T-helper 1 cell treated with Interleukin-12 subunit alpha and Interleukin-12 subunit beta and Interleukin-4 antibody, amounts not matched to agents 30 μg/mL and 1 μg/mL, for 36 hours (primary cell): ENCODE measurements around the gene CHD1L.
"Not testable (repeated sequence)": the region's sequence is repeated elsewhere in the genome, so short reads cannot be mapped to it uniquely, and the experiment has no call there.

Experiments
- H3K27ac Mint-ChIP-seq: one replicate; pipeline ENCODE4 v1.8.0; 2021; ENCODE audit warnings: mild to moderate bottlenecking, mixed read lengths
- H3K27me3 Mint-ChIP-seq: one replicate; pipeline ENCODE4 v1.8.0; 2021; ENCODE audit warnings: low read depth, mixed read lengths
- H3K36me3 Mint-ChIP-seq: one replicate; pipeline ENCODE4 v1.8.0; 2021; ENCODE audit warnings: low read depth, mixed read lengths
- H3K4me1 Mint-ChIP-seq: one replicate; pipeline ENCODE4 v1.8.0; 2021; ENCODE audit warnings: low read depth, mixed read lengths
- H3K4me3 Mint-ChIP-seq: one replicate; pipeline ENCODE4 v1.8.0; 2021; ENCODE audit warnings: mild to moderate bottlenecking, moderate library complexity, mixed read lengths
- H3K9me3 Mint-ChIP-seq: one replicate; pipeline ENCODE4 v1.8.0; 2021; ENCODE audit warnings: mixed read lengths

The CHD1L gene

GRCh38 chr1:147240131-147240721 is 2.3 kb upstream of the CHD1L start:
- not testable (repeated sequence) for H3K27me3 Mint-ChIP-seq, H3K27ac Mint-ChIP-seq, H3K36me3 Mint-ChIP-seq, H3K4me3 Mint-ChIP-seq, H3K9me3 Mint-ChIP-seq
- peaks cover 17% of the 10 kb centered on the region for H3K4me1 Mint-ChIP-seq

GRCh38 chr1:147241934-147242448 is 493 bp upstream of the CHD1L start:
- peak overlapping the region; percentile 87 for H3K4me3 Mint-ChIP-seq
- H3K4me1 Mint-ChIP-seq, result peaks cover 31% of the 10 kb centered on the region
- H3K27ac Mint-ChIP-seq, result peak overlapping the region; percentile 84
- H3K9me3 Mint-ChIP-seq, result no peaks in the 10 kb centered on the region
- peaks cover 8% of the 10 kb centered on the region for H3K27me3 Mint-ChIP-seq
- peaks cover 8% of the 10 kb centered on the region for H3K36me3 Mint-ChIP-seq

DNA sequence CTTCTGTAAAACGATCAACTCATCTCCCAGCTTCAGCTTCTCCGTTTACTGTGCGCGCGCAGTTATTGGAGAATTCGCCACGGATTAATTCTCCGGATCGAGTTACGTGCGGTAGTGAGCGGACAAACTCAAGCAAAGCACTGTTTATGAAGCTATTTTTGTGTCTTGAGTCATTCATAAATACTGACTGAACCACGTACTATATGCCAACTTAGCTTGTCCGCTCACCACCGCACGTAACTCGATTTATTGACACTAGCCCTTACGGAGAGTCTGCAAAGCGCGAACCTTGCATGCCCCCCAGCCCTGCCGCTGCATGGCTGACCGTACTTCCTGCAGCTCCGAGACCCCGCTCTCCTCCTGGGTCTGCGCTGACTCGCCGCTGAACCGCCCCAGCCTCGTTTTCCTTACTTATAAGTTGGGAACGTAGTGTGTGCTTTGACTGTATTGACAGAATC is 773 bp downstream of the CHD1L start:
- Mint-ChIP-seq H3K27me3 (peaks cover 6% of the 10 kb centered on the region), H3K27ac (peak overlapping the region; percentile 84), H3K9me3 (no peaks in the 10 kb centered on the region), H3K4me3 (peak overlapping the region; percentile 98), H3K36me3 (peaks cover 8% of the 10 kb centered on the region), H3K4me1 (peaks cover 40% of the 10 kb centered on the region)

DNA sequence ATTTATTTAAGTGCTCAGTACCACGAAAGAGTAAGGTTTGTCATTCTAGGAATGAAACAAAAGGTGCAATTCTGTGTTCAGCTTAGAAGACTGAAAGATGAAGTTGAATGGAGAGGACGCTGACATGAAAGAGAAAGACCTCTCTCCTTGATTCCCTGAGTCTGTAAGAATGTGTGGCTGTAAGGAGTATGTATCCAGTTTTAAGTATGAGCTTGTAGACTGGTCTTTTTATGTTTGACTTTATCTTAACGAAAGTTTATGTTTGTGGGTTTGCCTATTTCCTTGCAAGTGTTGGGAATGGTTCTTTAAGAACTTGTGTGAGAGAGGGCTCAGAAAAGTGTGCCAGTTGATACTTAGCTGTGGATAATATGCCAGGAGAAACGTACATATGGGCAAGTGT is 1.4 kb downstream of the CHD1L start:
- Mint-ChIP-seq H3K27ac (no peak overlapping the region), H3K27me3 (peaks cover 5% of the 10 kb centered on the region), H3K4me1 (peaks cover 40% of the 10 kb centered on the region), H3K36me3 (peaks cover 8% of the 10 kb centered on the region), H3K9me3 (no peaks in the 10 kb centered on the region), H3K4me3 (peak overlapping the region; percentile 98)

DNA sequence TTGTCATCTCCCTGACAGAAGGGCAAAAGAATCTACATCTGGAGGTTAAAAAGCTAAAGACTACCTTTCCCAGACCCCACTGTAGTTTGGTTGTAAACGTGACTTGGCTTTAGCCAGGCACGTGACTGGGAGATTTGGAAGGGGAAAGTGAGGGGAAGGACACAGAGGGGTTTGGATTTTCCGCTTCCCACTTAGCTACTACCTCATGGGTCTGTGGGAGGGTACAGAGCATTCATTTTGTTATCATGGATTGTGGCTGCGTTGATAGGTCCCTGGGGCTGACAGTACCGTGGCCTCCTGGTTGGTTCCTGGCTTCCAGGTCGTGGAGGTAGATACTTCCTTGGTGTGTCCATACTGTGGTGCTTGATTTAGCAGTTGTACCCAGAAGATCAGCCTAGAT is 2.6 kb downstream of the CHD1L start:
- H3K4me1 Mint-ChIP-seq, result peaks cover 44% of the 10 kb centered on the region
- H3K27ac Mint-ChIP-seq, result no peak overlapping the region
- no peaks in the 10 kb centered on the region for H3K9me3 Mint-ChIP-seq
- H3K36me3 Mint-ChIP-seq, result peaks cover 8% of the 10 kb centered on the region
- H3K4me3 Mint-ChIP-seq, result peak overlapping the region; percentile 9
- H3K27me3 Mint-ChIP-seq, result no peaks in the 10 kb centered on the region

DNA sequence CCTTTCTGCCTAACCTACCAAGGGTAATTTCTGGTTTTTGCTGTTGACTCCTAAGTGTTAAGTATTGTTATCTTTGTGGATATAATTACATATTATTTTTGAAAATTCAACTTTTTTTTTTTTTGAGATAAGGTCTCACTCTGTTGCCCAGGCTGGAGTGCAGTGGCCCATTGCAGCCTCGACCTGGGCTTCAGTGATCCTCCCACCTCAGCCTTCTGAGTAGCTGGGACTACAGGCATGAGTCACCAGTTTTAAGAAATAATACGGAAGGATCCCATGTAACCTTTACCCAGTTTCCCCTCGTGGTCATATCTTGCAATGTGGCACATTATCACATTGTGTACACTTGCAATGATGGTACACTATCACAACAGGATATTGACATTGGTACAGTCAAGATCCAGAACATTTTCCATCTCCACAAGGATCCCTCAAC is 3.1 kb downstream of the CHD1L start:
- Mint-ChIP-seq H3K36me3 (peaks cover 8% of the 10 kb centered on the region), H3K27me3 (no peaks in the 10 kb centered on the region), H3K27ac (no peak overlapping the region), H3K4me3 (no peak overlapping the region), H3K9me3 (no peaks in the 10 kb centered on the region), H3K4me1 (peaks cover 47% of the 10 kb centered on the region)

GRCh38 chr1:147246044-147246690 is 3.7 kb downstream of the CHD1L start:
- H3K4me1 Mint-ChIP-seq, result peaks cover 47% of the 10 kb centered on the region

GRCh38 chr1:147246910-147247655 is 4.6 kb downstream of the CHD1L start:
- no peak overlapping the region for H3K4me3 Mint-ChIP-seq

More at GRCh38 chr1:147246044-147246690, 3.7 kb downstream of the CHD1L start:
- no peaks in the 10 kb centered on the region for H3K27me3 Mint-ChIP-seq
- no peaks in the 10 kb centered on the region for H3K9me3 Mint-ChIP-seq
- H3K27ac Mint-ChIP-seq, result no peak overlapping the region
- peaks cover 8% of the 10 kb centered on the region for H3K36me3 Mint-ChIP-seq
- H3K4me3 Mint-ChIP-seq, result no peak overlapping the region

DNA sequence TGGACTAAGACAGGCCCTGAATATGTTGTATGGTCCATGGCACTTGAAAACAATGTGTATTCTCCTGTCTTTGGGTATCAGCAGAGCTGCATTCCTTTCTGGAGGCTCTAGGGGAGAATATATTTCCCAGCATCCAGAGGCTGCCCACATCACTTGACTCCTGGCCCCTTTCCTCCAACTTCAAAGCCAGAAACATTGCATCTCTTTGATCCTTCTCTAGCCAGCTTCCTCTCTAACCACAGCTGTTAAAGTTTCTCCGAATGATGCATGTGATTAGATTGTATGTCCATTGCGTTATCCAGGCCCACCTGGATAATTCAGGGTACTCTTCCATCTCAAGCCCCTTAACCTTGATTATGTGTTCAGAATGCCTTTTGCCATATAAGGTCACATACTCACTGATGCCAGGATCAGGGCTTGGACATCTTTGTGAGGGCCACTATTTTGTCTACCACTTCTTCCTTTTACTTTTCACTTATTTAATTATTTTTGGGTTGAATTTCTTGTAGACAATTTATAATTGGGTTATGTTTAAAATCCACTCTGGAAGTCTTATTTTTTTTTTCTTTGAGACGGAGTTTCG is 5.3 kb downstream of the CHD1L start:
- H3K36me3 Mint-ChIP-seq, result peaks cover 16% of the 10 kb centered on the region
- peaks cover 43% of the 10 kb centered on the region for H3K4me1 Mint-ChIP-seq
- no peaks in the 10 kb centered on the region for H3K9me3 Mint-ChIP-seq
- no peaks in the 10 kb centered on the region for H3K27me3 Mint-ChIP-seq
- H3K27ac Mint-ChIP-seq, result no peak overlapping the region
- H3K4me3 Mint-ChIP-seq, result no peak overlapping the region

More at GRCh38 chr1:147246910-147247655, 4.6 kb downstream of the CHD1L start:
- H3K36me3 Mint-ChIP-seq, result peaks cover 11% of the 10 kb centered on the region
- no peaks in the 10 kb centered on the region for H3K9me3 Mint-ChIP-seq
- H3K4me1 Mint-ChIP-seq, result peaks cover 46% of the 10 kb centered on the region
- no peak overlapping the region for H3K27ac Mint-ChIP-seq
- H3K27me3 Mint-ChIP-seq, result no peaks in the 10 kb centered on the region

- H3K9me3 Mint-ChIP-seq, result no peaks in the 10 kb centered on the region
- no peaks in the 10 kb centered on the region for H3K27me3 Mint-ChIP-seq
- H3K36me3 Mint-ChIP-seq, result peaks cover 27% of the 10 kb centered on the region
- no peak overlapping the region for H3K4me3 Mint-ChIP-seq
- peaks cover 11% of the 10 kb centered on the region for H3K4me1 Mint-ChIP-seq
- H3K27ac Mint-ChIP-seq, result no peak overlapping the region
Measured at GRCh38 chr1:147252540-147252939, 10.1 kb downstream of the CHD1L start.

DNA sequence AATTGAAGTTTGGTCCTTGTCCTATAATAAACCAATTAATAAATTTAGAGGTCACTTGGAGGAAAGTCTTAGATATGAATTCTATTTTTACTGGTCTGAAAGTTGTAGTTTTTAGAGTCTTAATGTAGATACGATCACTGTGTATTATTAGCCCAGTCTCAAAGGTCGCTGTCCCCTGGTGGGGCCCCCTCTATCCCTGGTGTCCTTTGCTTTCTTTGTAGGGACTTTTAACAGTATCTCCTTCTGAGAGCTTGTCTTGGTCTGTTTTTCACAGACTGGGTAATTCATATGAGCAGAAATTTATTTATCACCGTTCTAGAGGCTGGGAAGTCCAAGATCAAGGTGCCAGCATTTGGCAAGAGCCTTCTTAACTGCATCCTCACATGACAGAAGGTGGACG is 18.5 kb downstream of the CHD1L start:
- H3K4me3 Mint-ChIP-seq, result no peak overlapping the region
- H3K4me1 Mint-ChIP-seq, result peaks cover 4% of the 10 kb centered on the region
- no peaks in the 10 kb centered on the region for H3K27me3 Mint-ChIP-seq
- no peak overlapping the region for H3K27ac Mint-ChIP-seq
- H3K36me3 Mint-ChIP-seq, result peaks cover 37% of the 10 kb centered on the region
- H3K9me3 Mint-ChIP-seq, result no peaks in the 10 kb centered on the region

DNA sequence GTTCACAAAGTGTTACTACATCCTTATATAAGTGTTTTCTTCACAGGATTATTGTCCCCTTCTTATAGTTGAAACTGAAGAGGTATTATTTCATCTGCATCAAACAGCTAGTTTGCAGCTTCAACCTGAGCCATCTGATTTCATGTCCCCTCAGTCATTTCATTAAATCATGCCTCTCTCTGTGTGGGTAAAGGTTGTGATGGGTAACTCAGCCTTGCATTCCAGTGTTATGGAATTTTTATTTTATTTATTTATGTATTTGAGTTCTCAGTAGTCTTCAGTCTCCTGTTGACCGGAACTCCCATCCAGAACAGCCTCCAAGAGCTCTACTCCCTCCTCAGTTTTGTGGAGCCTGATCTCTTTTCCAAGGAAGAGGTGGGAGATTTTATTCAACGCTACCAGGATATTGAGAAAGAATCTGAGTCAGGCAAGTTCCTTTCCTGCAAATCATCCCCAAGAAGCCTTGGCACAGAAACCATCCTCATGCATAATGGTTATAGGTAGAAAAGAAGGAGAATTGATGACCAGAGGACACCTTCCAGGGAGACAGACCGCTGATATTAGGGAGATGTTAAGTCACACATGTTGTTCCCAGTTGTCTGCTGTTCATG is 21.8 kb downstream of the CHD1L start:
- peaks cover under 1% of the 10 kb centered on the region for H3K4me1 Mint-ChIP-seq
- no peaks in the 10 kb centered on the region for H3K9me3 Mint-ChIP-seq
- H3K27ac Mint-ChIP-seq, result no peak overlapping the region
- no peak overlapping the region for H3K4me3 Mint-ChIP-seq
- H3K36me3 Mint-ChIP-seq, result peaks cover 43% of the 10 kb centered on the region
- H3K27me3 Mint-ChIP-seq, result no peaks in the 10 kb centered on the region

GRCh38 chr1:147266381-147266780 is 23.9 kb downstream of the CHD1L start:
- H3K4me3 Mint-ChIP-seq, result no peak overlapping the region
- peaks cover 38% of the 10 kb centered on the region for H3K36me3 Mint-ChIP-seq
- H3K27me3 Mint-ChIP-seq, result no peaks in the 10 kb centered on the region
- H3K9me3 Mint-ChIP-seq, result no peaks in the 10 kb centered on the region
- H3K4me1 Mint-ChIP-seq, result no peaks in the 10 kb centered on the region
- H3K27ac Mint-ChIP-seq, result no peak overlapping the region

- Mint-ChIP-seq H3K27ac (no peak overlapping the region), H3K4me1 (no peaks in the 10 kb centered on the region), H3K36me3 (peaks cover 31% of the 10 kb centered on the region), H3K27me3 (no peaks in the 10 kb centered on the region), H3K9me3 (no peaks in the 10 kb centered on the region), H3K4me3 (no peak overlapping the region)
Measured at GRCh38 chr1:147267711-147268110, 25.2 kb downstream of the CHD1L start.
